Measurements from ENCODE around the gene RASSF7. TPM values are rescaled to one million over a fixed set of nuclear protein-coding genes. Genes with fewer than 3 reads are reported as not detected.

RASSF7 gene
- total RNA-seq, 2 donors from 2014 or later, result 49.5 to 134 TPM

DNA sequence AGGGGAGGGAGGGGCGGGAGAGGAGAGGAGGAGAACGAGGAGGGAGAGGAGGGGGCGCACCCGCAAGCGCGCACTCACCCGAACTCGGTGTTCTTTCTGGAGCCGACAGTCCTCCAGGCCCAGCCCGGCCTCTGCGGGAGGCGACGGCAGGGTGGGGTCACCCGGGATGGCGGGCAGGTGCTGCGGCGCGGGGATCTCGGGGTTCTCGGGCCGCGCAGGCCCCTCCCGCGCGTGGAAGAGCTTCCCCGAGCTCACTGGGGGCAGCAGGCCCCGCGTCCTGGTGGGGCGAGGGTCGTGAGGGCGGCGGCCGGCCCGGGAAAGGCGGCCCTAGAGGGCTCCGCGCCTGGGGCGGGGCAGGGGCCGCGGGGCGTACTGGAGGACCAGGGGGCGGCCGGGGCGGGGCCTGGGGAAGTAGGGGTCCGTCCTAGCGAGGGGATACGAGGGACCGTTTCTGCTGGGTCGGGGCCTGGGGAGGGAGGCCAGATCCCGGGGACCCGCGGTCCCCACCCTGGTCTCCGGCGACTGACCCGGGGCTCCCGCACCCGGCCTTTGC lies 5.5 kb upstream of the RASSF7 start:
- ATAC-seq (no peak), DNase-seq (no peak)
- WGBS, 2 donors, result 2 to 4% methylated on average over 13 to 56 of the region's 57 CpGs
- peak in 2 of 3 donors; percentile 40 to 46 for TF ChIP-seq POLR2A (IDR thresholded peaks at IDR 0.05)
- TF ChIP-seq, protein P1, sequence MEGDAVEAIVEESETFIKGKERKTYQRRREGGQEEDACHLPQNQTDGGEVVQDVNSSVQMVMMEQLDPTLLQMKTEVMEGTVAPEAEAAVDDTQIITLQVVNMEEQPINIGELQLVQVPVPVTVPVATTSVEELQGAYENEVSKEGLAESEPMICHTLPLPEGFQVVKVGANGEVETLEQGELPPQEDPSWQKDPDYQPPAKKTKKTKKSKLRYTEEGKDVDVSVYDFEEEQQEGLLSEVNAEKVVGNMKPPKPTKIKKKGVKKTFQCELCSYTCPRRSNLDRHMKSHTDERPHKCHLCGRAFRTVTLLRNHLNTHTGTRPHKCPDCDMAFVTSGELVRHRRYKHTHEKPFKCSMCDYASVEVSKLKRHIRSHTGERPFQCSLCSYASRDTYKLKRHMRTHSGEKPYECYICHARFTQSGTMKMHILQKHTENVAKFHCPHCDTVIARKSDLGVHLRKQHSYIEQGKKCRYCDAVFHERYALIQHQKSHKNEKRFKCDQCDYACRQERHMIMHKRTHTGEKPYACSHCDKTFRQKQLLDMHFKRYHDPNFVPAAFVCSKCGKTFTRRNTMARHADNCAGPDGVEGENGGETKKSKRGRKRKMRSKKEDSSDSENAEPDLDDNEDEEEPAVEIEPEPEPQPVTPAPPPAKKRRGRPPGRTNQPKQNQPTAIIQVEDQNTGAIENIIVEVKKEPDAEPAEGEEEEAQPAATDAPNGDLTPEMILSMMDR (IDR thresholded peaks at IDR 0.05), result no peak
- peak overlapping the region in 3 of 4 donors; percentile 63 to 77 (median 65) for H3K27ac ChIP-seq
- intact Hi-C loops (cut with DNase I), result loop anchor here (10.0 kb wide), 1 partner anchor 169 kb away; no protein-coding TSS in a partner anchor
- H3K9me3 ChIP-seq, result no peaks in the 10 kb centered on the region
- no peak overlapping the region for H3K4me3 ChIP-seq
- no peaks in the 10 kb centered on the region for H3K27me3 ChIP-seq
- peaks cover 40% of the 10 kb centered on the region for H3K4me1 ChIP-seq
- no peaks in the 10 kb centered on the region for H3K36me3 ChIP-seq (replicated peaks in 1 of 2; ENCODE audit: insufficient read depth in 1 of 2, low read depth in 2 of 2)

DNA sequence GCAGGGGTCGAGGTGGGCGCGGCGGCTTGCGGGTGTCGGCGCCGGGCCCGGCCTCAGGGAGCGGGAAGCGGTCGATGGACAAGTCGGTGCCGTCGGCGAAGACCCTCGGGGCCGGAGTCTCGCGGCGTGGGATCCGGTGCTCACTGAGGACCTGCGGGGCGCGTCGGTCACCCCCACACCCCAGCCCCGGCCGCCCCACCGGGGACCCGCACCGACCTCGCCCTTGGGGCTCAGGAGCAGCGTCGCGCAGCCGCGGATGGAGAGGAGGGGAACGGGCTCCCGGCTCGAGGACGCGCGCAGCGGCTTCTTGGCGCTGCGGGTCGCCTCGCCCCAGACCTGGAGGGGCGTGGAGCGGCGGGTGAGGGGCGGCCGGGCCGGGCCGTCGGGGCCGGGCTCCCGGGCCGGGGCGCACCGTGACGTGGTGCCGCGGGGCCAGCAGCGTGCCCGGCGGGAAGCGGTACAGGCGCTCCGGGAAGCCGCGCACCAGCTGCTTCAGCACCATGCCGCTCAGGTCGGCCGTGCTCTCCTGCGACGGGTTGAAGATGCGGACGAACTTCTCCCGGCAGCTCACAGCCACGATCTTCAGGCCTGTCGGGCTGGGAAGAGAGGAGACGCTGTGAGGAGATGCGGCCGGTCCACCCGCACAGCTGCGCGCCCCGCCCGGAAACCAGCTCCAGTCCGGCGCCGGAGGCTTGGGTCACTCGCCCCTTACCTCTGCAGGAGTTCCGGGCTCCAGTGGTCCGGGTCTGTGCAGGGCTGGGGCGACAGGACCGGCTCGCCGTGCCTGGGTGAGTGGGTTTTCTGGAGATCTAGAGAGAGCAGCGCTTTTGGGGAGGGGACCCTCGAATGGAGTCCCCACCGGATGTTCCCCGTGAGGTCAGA lies 4.7 kb upstream of the RASSF7 start:
- 35 to 77% methylated on average over 3 to 62 of the region's 104 CpGs for WGBS, 2 donors
- Histone ChIP-seq H3K36me3 (replicated peaks in 1 of 2; ENCODE audit: insufficient read depth in 1 of 2, low read depth in 2 of 2) (no peaks in the 10 kb centered on the region), H3K27ac (peak overlapping the region in 3 of 4 donors; percentile 63 to 77 (median 65)), H3K9me3 (no peaks in the 10 kb centered on the region), H3K4me3 (no peak overlapping the region), H3K4me1 (peaks cover 40% of the 10 kb centered on the region), H3K27me3 (no peaks in the 10 kb centered on the region)
- intact Hi-C loops (cut with DNase I), result loop anchor here (10.0 kb wide), 1 partner anchor 169 kb away; no protein-coding TSS in a partner anchor
- DNase-seq (peak in 1 of 4 donors; percentile 46), ATAC-seq (no peak)
- no peak for TF ChIP-seq POLR2A (IDR thresholded peaks at IDR 0.05)
- TF ChIP-seq, protein P1 (IDR thresholded peaks at IDR 0.05), result no peak

DNA sequence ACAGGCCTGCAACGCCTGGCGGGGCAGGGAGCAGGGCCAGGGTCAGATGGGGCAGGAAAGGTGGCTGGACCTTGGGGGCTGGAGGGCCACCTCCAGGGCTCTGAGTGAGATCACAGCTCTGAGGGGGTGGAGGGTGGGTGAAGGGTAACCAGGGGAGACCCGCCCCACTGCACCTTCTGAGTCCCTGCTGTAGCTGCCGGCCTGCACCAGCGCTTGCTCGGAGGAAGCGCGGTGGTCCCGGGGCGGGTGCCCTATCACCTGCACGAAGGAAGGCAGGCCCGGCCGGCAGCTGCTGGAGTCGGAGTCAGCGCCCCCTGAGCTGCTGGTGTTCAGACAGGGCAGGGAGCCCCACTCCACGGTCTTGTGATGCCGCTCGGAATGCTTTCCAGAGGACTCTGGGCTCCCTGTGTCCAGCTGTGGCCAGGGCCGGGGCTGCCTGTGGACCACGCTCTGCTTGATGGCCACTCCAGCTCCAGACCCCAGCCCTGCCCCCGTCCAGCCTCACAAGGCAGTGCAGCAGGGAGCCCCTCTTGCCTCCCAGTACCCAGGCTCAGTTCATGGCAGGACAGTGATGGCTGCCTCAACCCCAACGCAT lies 4.0 kb upstream of the RASSF7 start:
- no peak overlapping the region for H3K4me3 ChIP-seq
- DNase-seq (no peak), ATAC-seq (no peak)
- no peak for TF ChIP-seq POLR2A (IDR thresholded peaks at IDR 0.05)
- TF ChIP-seq, protein P1 (IDR thresholded peaks at IDR 0.05), result no peak
- WGBS, 2 donors, result 84 to 92% methylated on average over 10 to 21 of the region's 22 CpGs
- H3K27ac ChIP-seq, result no peak overlapping the region
- H3K36me3 ChIP-seq (replicated peaks in 1 of 2; ENCODE audit: insufficient read depth in 1 of 2, low read depth in 2 of 2), result no peaks in the 10 kb centered on the region
- peaks cover 45% of the 10 kb centered on the region for H3K4me1 ChIP-seq
- H3K27me3 ChIP-seq, result no peaks in the 10 kb centered on the region
- no peaks in the 10 kb centered on the region for H3K9me3 ChIP-seq
- intact Hi-C loops (cut with DNase I), result loop anchor here (10.0 kb wide), 1 partner anchor 168 kb away; no protein-coding TSS in a partner anchor

DNA sequence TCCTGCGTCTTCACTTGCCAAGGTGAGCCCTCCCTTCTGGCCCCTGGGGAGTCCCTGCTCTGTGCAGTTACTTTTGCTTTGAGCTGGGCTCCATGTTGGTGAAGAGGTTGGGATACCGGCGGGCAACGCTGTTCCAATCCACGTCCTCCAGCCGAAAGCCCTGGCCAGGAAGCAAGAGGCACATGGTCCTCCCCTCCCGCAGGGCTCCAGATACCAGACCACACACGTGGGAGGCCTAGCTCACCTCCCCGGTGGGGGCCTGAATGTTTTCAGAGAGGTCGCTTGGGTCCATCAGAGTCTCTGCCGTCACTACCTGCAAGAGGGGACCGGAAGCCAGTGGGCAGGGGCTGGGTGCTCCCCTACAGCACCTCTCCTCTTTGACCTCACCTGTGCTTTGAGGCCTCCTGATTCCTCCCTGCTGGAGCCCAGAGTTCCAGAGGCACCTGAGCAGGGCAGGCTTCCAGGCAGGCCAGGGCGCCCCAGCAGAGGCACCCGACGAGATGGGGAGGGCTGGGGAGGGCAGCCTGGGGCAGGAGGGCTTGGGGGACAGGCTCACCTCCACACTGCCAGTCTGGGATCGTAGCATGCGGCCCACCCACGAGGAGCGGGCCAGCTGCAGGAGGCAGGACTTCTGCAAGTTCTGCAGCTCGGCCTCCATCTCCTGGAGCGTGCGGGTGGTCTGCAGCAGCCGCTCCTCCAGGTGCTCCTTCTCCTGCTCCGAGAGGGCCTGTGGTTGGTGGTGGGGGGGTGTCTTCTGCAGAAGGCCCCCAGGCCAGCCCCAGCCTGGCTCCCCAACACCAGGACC lies 3.2 kb upstream of the RASSF7 start:
- peaks cover 53% of the 10 kb centered on the region for H3K4me1 ChIP-seq
- H3K9me3 ChIP-seq, result no peaks in the 10 kb centered on the region
- H3K27me3 ChIP-seq, result no peaks in the 10 kb centered on the region
- H3K27ac ChIP-seq, result no peak overlapping the region
- WGBS, 2 donors, result 80 to 81% methylated on average over 7 to 24 of the region's 24 CpGs
- no peak for TF ChIP-seq POLR2A (IDR thresholded peaks at IDR 0.05)
- TF ChIP-seq, protein P1 (IDR thresholded peaks at IDR 0.05), result no peak
- intact Hi-C loops (cut with DNase I), result loop anchor here (10.0 kb wide), 1 partner anchor 167 kb away; no protein-coding TSS in a partner anchor
- H3K4me3 ChIP-seq, result no peak overlapping the region
- ATAC-seq (no peak), DNase-seq (no peak)
- H3K36me3 ChIP-seq (replicated peaks in 1 of 2; ENCODE audit: insufficient read depth in 1 of 2, low read depth in 2 of 2), result no peaks in the 10 kb centered on the region
